G401 (cell line): ENCODE results near the gene KRTAP10-10. TPM values are rescaled to one million over a fixed set of nuclear protein-coding genes. Genes with fewer than 3 reads are reported as not detected.
"Not testable (repeated sequence)": the region's sequence is repeated elsewhere in the genome, so short reads cannot be mapped to it uniquely, and the experiment has no call there.

ENCODE experiments used
- DNase-seq: peaks from one replicate; pipeline ENCODE4 v3.0.0-alpha.2; 2015; ENCODE audit warnings: low spot score
- in situ Hi-C: cut with HindIII; loops from 2 replicates; pipeline ENCODE4 v1.10.0; 2016; ENCODE audit warnings: low sequenced_read_pairs, mixed read lengths
- total RNA-seq: library from RNA; depleted of rRNA; stranded (reverse); fragments of >200 nt; shearing (Covaris generic); gene quantifications from 2 replicates; pipeline ENCODE4 v1.2.3, GENCODE V29; 2014

KRTAP10-10 gene
- total RNA-seq, 1 experiment from 2014 or later, result not detected

- peak; percentile 1 for DNase-seq
- in situ Hi-C loops, result no loop called here
Observed at GRCh38 chr21:44666401-44667320, 29.5 kb downstream of the KRTAP10-10 start, which contains the start of gene KRTAP12-2. KRTAP12-2 (minus strand) TSS chr21:44666927; CDS start chr21:44666886, 41 bp downstream.

- in situ Hi-C loops, result no loop called here
- no peak for DNase-seq
Observed at GRCh38 chr21:44667612-44668011, 30.5 kb downstream of the KRTAP10-10 start.

- no peak for DNase-seq
- in situ Hi-C loops, result no loop called here
Observed at GRCh38 chr21:44670642-44671432, 33.7 kb downstream of the KRTAP10-10 start.

- in situ Hi-C loops, result no loop called here
- no peak for DNase-seq
Observed at GRCh38 chr21:44671911-44672310, 34.8 kb downstream of the KRTAP10-10 start.

- DNase-seq, result no peak
- in situ Hi-C loops, result no loop called here
Observed at GRCh38 chr21:44677881-44678280, 40.7 kb downstream of the KRTAP10-10 start.

- DNase-seq, result no peak
- in situ Hi-C loops, result no loop called here
Observed at GRCh38 chr21:44681152-44681551, 44.0 kb downstream of the KRTAP10-10 start.

GRCh38 chr21:44681861-44682579 is 44.9 kb downstream of the KRTAP10-10 start, which contains the start of gene KRTAP12-1:
KRTAP12-1 (minus strand) TSS chr21:44682163; CDS start chr21:44682123, 40 bp downstream.
- in situ Hi-C loops, result no loop called here
- DNase-seq, result no peak

- in situ Hi-C loops, result no loop called here
- DNase-seq, result no peak
Observed at GRCh38 chr21:44682580-44683151, 45.5 kb downstream of the KRTAP10-10 start.

- in situ Hi-C loops, result no loop called here
- DNase-seq, result no peak
Observed at GRCh38 chr21:44684077-44684476, 46.9 kb downstream of the KRTAP10-10 start.

- DNase-seq, result no peak
Observed at GRCh38 chr21:44684483-44684882, 47.3 kb downstream of the KRTAP10-10 start.

GRCh38 chr21:44685050-44685449 is 47.9 kb downstream of the KRTAP10-10 start:
- DNase-seq, in situ Hi-C loops: not testable (repeated sequence)

More at GRCh38 chr21:44684483-44684882, 47.3 kb downstream of the KRTAP10-10 start:
- in situ Hi-C loops, result no loop called here

- in situ Hi-C loops, result no loop called here
- DNase-seq, result no peak
Observed at GRCh38 chr21:44686000-44686781, 49.0 kb downstream of the KRTAP10-10 start.

- no peak for DNase-seq
- in situ Hi-C loops, result no loop called here
Observed at GRCh38 chr21:44686843-44687561, 49.8 kb downstream of the KRTAP10-10 start.

- in situ Hi-C loops, result no loop called here
- DNase-seq, result no peak
Observed at GRCh38 chr21:44687671-44688070, 50.5 kb downstream of the KRTAP10-10 start.
